Measurements from ENCODE around the gene STRADA.
"Not testable (repeated sequence)": the region's sequence is repeated elsewhere in the genome, so short reads cannot be mapped to it uniquely, and the experiment has no call there.

The STRADA gene

DNA sequence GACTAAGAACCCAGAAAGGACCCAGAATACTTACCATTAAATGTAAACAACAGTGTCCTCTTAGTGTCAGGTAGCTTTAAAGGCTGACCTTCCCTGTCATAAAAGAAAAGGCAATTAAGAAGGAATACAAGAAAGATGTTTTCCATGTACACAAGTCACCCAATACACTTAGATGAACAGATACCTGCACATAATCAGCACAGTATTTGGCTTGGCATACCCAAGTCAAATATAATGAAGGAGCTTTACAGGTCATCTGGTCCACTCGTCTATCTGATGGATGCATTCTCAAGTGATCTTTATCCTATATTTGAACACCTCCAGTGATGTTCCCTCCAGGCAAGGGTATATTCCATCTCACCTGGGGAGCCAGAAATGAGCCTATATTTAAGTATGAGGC, 11.1 kb upstream of the STRADA start:
- H3K9ac ChIP-seq (ENCODE audit: insufficient read length, low read depth): no peak overlapping the region
- no peaks in the 10 kb centered on the region for H3K9me3 ChIP-seq (ENCODE audit: insufficient read depth, low read length)
- DNase-seq (ENCODE audit: low read depth, low spot score): no peak
- no peaks in the 10 kb centered on the region for H3K27me3 ChIP-seq (ENCODE audit: insufficient read depth, insufficient read length)
- TF ChIP-seq YY1 (IDR thresholded peaks at IDR 0.05; ENCODE audit: insufficient read depth, insufficient read length) (no peak), ZNF274 (IDR thresholded peaks at IDR 0.05; ENCODE audit: low read depth, low read length) (no peak), SUZ12 (IDR thresholded peaks at IDR 0.05; ENCODE audit: extremely low read depth, insufficient read depth, insufficient read length) (no peak)
- H3K4me3 ChIP-seq (ENCODE audit: insufficient read length, low read depth): no peak overlapping the region
- peaks cover 84% of the 10 kb centered on the region for H3K36me3 ChIP-seq (ENCODE audit: insufficient read depth, insufficient read length, low read length)
- H3K4me1 ChIP-seq (ENCODE audit: insufficient read depth, insufficient read length): no peaks in the 10 kb centered on the region

DNA sequence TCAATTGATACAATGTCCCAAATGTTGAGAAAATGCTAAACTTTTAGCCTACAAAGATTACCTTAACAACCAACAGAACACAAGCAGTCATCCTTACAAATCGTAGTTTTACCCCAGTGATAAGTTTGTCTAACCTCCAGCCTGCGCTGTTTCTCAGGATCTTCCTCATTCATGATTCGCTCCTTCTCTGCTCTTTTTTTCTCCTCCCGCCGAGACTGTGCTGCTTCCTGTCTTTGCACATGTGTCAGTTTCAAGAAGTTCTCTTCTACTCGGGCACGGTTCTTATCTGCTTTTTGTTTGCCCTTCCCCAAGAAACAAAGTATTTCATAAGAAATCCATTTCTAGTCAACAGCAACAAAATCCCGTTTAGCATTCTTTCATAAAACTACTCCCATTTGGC, 10.2 kb upstream of the STRADA start:
- no peaks in the 10 kb centered on the region for H3K27me3 ChIP-seq (ENCODE audit: insufficient read depth, insufficient read length)
- no peak for DNase-seq (ENCODE audit: low read depth, low spot score)
- H3K9me3 ChIP-seq (ENCODE audit: insufficient read depth, low read length): no peaks in the 10 kb centered on the region
- H3K4me1 ChIP-seq (ENCODE audit: insufficient read depth, insufficient read length): no peaks in the 10 kb centered on the region
- no peak overlapping the region for H3K4me3 ChIP-seq (ENCODE audit: insufficient read length, low read depth)
- peaks cover 84% of the 10 kb centered on the region for H3K36me3 ChIP-seq (ENCODE audit: insufficient read depth, insufficient read length, low read length)
- no peak overlapping the region for H3K9ac ChIP-seq (ENCODE audit: insufficient read length, low read depth)
- TF ChIP-seq SUZ12 (IDR thresholded peaks at IDR 0.05; ENCODE audit: extremely low read depth, insufficient read depth, insufficient read length): no peak
- no peak for TF ChIP-seq YY1 (IDR thresholded peaks at IDR 0.05; ENCODE audit: insufficient read depth, insufficient read length)
- TF ChIP-seq ZNF274 (IDR thresholded peaks at IDR 0.05; ENCODE audit: low read depth, low read length): no peak

DNA sequence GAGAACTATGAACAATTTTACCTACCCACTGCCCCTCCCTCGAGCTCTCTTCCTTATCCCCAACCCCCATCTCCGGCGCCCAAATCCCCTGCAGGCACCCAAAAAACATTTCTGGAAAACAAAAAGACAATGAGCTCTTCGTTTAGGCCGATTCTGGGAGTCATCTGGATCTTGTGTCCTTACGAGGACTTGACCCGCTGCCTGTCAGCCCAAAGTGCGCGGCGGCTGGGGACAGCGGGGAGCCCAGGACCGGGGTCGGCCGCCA, 524 bp downstream of the STRADA start:
- Histone ChIP-seq H3K4me1 (ENCODE audit: insufficient read depth, insufficient read length) (no peaks in the 10 kb centered on the region), H3K9ac (ENCODE audit: insufficient read length, low read depth) (peak overlapping the region; percentile 97), H3K27me3 (ENCODE audit: insufficient read depth, insufficient read length) (no peaks in the 10 kb centered on the region), H3K36me3 (ENCODE audit: insufficient read depth, insufficient read length, low read length) (peaks cover 13% of the 10 kb centered on the region), H3K4me3 (ENCODE audit: insufficient read length, low read depth) (peak overlapping the region; percentile 92), H3K9me3 (ENCODE audit: insufficient read depth, low read length) (no peaks in the 10 kb centered on the region)
- no peak for DNase-seq (ENCODE audit: low read depth, low spot score)
- TF ChIP-seq ZNF274 (IDR thresholded peaks at IDR 0.05; ENCODE audit: low read depth, low read length) (no peak), YY1 (IDR thresholded peaks at IDR 0.05; ENCODE audit: insufficient read depth, insufficient read length) (no peak), SUZ12 (IDR thresholded peaks at IDR 0.05; ENCODE audit: extremely low read depth, insufficient read depth, insufficient read length) (no peak)

DNA sequence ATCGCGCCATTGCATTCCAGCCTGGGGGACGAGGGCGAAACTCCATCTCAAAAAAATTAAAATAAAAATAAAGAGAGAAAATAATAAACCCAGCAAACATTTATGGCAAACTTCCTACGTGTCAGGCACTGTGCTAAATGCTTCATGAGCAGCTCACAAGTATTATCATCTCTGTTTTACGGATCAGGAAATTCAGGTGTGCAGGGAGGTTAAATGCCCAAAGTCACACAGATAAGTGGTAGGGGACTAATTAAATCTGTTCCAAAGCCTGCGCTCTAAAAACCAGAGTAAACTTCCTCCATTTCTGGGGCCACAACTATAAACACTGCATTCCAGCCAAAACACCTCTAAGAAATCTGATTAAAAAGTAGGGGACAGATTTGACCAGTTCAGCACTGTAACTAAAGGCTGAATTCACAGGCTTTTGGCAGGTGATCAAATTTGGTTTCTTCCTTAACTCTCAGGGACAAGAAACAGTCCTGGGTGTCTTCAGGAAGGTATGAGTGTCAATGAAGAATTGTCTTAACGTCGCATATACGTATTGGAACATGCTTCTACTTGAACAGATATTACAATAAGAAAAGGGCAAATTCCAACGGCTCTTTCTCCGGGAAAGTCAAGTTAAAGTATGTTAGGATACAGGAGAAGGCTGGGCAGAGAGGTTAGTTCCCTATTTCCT, 996 bp downstream of the STRADA start:
- TF ChIP-seq SUZ12 (IDR thresholded peaks at IDR 0.05; ENCODE audit: extremely low read depth, insufficient read depth, insufficient read length) (no peak), YY1 (IDR thresholded peaks at IDR 0.05; ENCODE audit: insufficient read depth, insufficient read length) (no peak), ZNF274 (IDR thresholded peaks at IDR 0.05; ENCODE audit: low read depth, low read length) (no peak)
- H3K36me3 ChIP-seq (ENCODE audit: insufficient read depth, insufficient read length, low read length): peaks cover 10% of the 10 kb centered on the region
- H3K4me3 ChIP-seq (ENCODE audit: insufficient read length, low read depth): peak overlapping the region; percentile 92
- H3K4me1 ChIP-seq (ENCODE audit: insufficient read depth, insufficient read length): no peaks in the 10 kb centered on the region
- no peaks in the 10 kb centered on the region for H3K27me3 ChIP-seq (ENCODE audit: insufficient read depth, insufficient read length)
- DNase-seq (ENCODE audit: low read depth, low spot score): no peak
- H3K9ac ChIP-seq (ENCODE audit: insufficient read length, low read depth): peak overlapping the region; percentile 97
- H3K9me3 ChIP-seq (ENCODE audit: insufficient read depth, low read length): no peaks in the 10 kb centered on the region

DNA sequence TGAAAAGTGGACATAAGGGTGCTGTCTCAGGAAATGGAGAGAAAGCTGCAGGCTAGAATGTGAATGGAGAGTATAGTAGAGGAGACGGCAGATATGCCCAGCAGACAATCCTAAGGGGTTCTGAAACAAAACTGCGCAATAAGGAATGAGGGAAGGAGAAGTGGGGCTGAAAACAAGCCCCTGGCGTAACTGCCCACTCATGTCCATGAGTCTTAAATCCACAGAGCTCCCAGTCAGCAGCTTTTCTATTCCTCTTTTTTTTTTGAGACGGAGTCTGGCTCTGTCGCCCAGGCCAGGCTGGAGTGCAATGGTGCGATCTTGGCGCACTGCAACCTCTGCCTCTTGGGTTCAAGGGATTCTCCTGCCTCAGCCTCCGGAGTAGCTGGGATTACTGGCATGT, 5.9 kb downstream of the STRADA start:
- H3K9me3 ChIP-seq (ENCODE audit: insufficient read depth, low read length): no peaks in the 10 kb centered on the region
- no peaks in the 10 kb centered on the region for H3K27me3 ChIP-seq (ENCODE audit: insufficient read depth, insufficient read length)
- H3K36me3 ChIP-seq (ENCODE audit: insufficient read depth, insufficient read length, low read length): peaks cover 9% of the 10 kb centered on the region
- TF ChIP-seq YY1 (IDR thresholded peaks at IDR 0.05; ENCODE audit: insufficient read depth, insufficient read length): no peak
- no peak for TF ChIP-seq SUZ12 (IDR thresholded peaks at IDR 0.05; ENCODE audit: extremely low read depth, insufficient read depth, insufficient read length)
- no peak for TF ChIP-seq ZNF274 (IDR thresholded peaks at IDR 0.05; ENCODE audit: low read depth, low read length)
- no peaks in the 10 kb centered on the region for H3K4me1 ChIP-seq (ENCODE audit: insufficient read depth, insufficient read length)
- no peak for DNase-seq (ENCODE audit: low read depth, low spot score)
- no peak overlapping the region for H3K4me3 ChIP-seq (ENCODE audit: insufficient read length, low read depth)
- H3K9ac ChIP-seq (ENCODE audit: insufficient read length, low read depth): no peak overlapping the region

DNA sequence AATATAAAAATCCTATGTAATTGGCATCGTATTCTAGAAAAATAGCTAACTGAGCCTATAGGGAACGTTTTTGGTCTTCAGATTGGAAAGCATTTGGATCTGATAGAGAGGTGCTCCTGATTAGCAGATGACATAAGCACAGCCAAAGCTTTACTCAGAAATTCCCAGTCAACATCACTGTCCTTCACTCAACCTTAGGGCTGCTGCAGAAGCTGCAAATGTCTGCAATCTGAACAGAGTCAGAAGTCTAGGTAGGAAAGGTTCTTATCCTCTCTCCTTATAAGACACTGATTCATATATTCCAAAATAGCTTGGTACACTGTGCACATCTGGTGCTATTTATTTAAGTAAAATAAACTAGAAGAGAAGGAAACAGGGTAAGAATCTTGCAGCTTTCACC, 19.2 kb downstream of the STRADA start:
- no peak overlapping the region for H3K4me3 ChIP-seq (ENCODE audit: insufficient read length, low read depth)
- peaks cover 20% of the 10 kb centered on the region for H3K36me3 ChIP-seq (ENCODE audit: insufficient read depth, insufficient read length, low read length)
- no peak overlapping the region for H3K9ac ChIP-seq (ENCODE audit: insufficient read length, low read depth)
- no peaks in the 10 kb centered on the region for H3K9me3 ChIP-seq (ENCODE audit: insufficient read depth, low read length)
- H3K27me3 ChIP-seq (ENCODE audit: insufficient read depth, insufficient read length): no peaks in the 10 kb centered on the region
- H3K4me1 ChIP-seq (ENCODE audit: insufficient read depth, insufficient read length): no peaks in the 10 kb centered on the region
- no peak for DNase-seq (ENCODE audit: low read depth, low spot score)
- TF ChIP-seq ZNF274 (IDR thresholded peaks at IDR 0.05; ENCODE audit: low read depth, low read length): no peak
- TF ChIP-seq YY1 (IDR thresholded peaks at IDR 0.05; ENCODE audit: insufficient read depth, insufficient read length): no peak
- TF ChIP-seq SUZ12 (IDR thresholded peaks at IDR 0.05; ENCODE audit: extremely low read depth, insufficient read depth, insufficient read length): no peak

DNA sequence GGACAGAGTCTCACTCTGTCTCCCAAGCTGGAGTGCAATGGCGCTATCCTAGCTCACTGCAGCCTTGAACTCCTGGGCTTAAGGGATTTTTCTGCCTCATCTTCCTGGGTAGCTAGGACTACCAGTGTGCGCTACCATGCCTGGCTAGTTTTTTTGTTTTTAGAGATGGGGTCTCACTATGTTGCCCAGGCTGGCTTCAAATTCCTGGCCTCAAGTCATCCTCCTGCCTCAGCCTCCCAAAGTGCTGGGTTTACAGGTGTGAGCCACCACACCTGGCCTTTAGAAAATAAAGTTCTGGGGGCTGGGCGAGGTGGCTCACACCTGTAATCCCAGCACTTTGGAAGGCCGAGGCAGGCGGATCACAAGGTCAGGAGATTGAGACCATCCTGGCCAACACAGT, 21.4 kb downstream of the STRADA start:
- not testable (repeated sequence) for DNase-seq (ENCODE audit: low read depth, low spot score)
- H3K36me3 ChIP-seq (ENCODE audit: insufficient read depth, insufficient read length, low read length): peaks cover 18% of the 10 kb centered on the region

DNA sequence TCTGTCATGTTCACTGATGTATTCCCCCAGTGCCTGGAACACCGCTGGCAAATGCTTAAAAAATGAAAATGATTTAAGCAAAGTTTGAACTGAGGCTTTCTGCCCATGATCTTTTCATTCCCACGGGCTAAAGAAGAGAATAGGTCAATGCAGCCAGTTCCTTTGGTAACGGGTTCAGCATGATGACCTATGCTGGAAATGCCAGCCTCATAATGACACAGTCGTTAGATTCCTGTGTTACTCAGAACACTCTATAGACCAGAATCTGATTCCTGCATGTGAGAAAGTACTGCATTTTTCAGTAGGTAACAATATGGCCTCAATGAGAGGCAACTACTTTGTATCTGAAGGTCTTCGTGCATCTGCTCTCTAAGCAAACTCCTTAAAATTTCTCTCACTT, 22.6 kb downstream of the STRADA start:
- TF ChIP-seq SUZ12 (IDR thresholded peaks at IDR 0.05; ENCODE audit: extremely low read depth, insufficient read depth, insufficient read length): no peak
- TF ChIP-seq ZNF274 (IDR thresholded peaks at IDR 0.05; ENCODE audit: low read depth, low read length): no peak
- TF ChIP-seq YY1 (IDR thresholded peaks at IDR 0.05; ENCODE audit: insufficient read depth, insufficient read length): no peak
- Histone ChIP-seq H3K36me3 (ENCODE audit: insufficient read depth, insufficient read length, low read length) (peaks cover 28% of the 10 kb centered on the region), H3K9ac (ENCODE audit: insufficient read length, low read depth) (no peak overlapping the region), H3K27me3 (ENCODE audit: insufficient read depth, insufficient read length) (no peaks in the 10 kb centered on the region), H3K4me3 (ENCODE audit: insufficient read length, low read depth) (no peak overlapping the region), H3K4me1 (ENCODE audit: insufficient read depth, insufficient read length) (no peaks in the 10 kb centered on the region), H3K9me3 (ENCODE audit: insufficient read depth, low read length) (no peaks in the 10 kb centered on the region)
- no peak for DNase-seq (ENCODE audit: low read depth, low spot score)

More for the DNA sequence above, 21.4 kb downstream of the STRADA start:
- H3K9ac ChIP-seq (ENCODE audit: insufficient read length, low read depth); H3K27me3 ChIP-seq (ENCODE audit: insufficient read depth, insufficient read length); H3K9me3 ChIP-seq (ENCODE audit: insufficient read depth, low read length); H3K4me3 ChIP-seq (ENCODE audit: insufficient read length, low read depth); H3K4me1 ChIP-seq (ENCODE audit: insufficient read depth, insufficient read length): not testable (repeated sequence)
